Testis (tissue), 2 donors: Measurements from ENCODE around the gene TOMM7.

ENCODE experiments used
- CTCF ChIP-seq, 3 experiments: fragments of 450-650 bp in 2 of 3; fragments of 200-600 bp in 1 of 3; sonication (generic) in 1 of 3; IDR thresholded peaks; one replicate each; pipeline ENCODE4 v1.5.1; 2016 to 2019; ENCODE audit warnings: antibody characterized with exemption in 3 of 3, mild to moderate bottlenecking in 2 of 3, moderate library complexity in 1 of 3
- POLR2A ChIP-seq: fragments of 450-650 bp; IDR thresholded peaks from one replicate; pipeline ENCODE4 v1.6.1; 2017; ENCODE audit warnings: antibody characterized with exemption, mild to moderate bottlenecking, moderate library complexity

- no peak for TF ChIP-seq POLR2A
- no peak for TF ChIP-seq CTCF (IDR thresholded peaks at IDR 0.05)
Measured at GRCh38 chr7:22846961-22847360, 24.3 kb upstream of the TOMM7 start.
